Heart left ventricle (tissue), 13 donors: Measurements from ENCODE around the gene ETV6.

Source experiments
- CTCF ChIP-seq, 12 donors: fragments of 200-600 bp; sonication (generic) in 4 of 12; IDR thresholded peaks; one replicate each; pipeline versions ENCODE4 v1.5.0 to v1.8.0; 2018 to 2022; ENCODE audit warnings: antibody characterized with exemption in 12 of 12, mild to moderate bottlenecking in 5 of 12
- POLR2A ChIP-seq, 2 donors: fragments of 450-650 bp; IDR thresholded peaks; one replicate each; pipeline ENCODE4 v1.6.1; 2017; ENCODE audit warnings: antibody characterized with exemption in 2 of 2, mild to moderate bottlenecking in 2 of 2, moderate library complexity in 2 of 2
- donor health status: ischemic (EF 13 %, LVEDD 7.1; RV severe dilation, severe dysfunction).
- donor health status: DM: no; HTN: yes; CAD: no.
- donor health status: DM: no; HTN: no; CAD: no.
- donor health status: ischemic (EF 25% LVEDD 6.9; RV normal size, moderate dysfunction).
- donor health status: ischemic (EF 25% LVEDD 5.7; RV mildly dilated, moderate dysfunction).
- donor health status: ischemic (EF 35%, LVEDD 5.7; RV mildly dilated, moderate dysfunction).
- donor health status: nonischemic (EF 11% LVEDD 7.7; RV severe dilation, severe dysfunction).
- donor health status: DM: yes; HTN: yes; CAD: no.
- donor health status: PGD.
- donor health status: ischemic (EF 29% LVEDD 5.4; RV normal size, mild dysfunction).
- donor health status: nonischemic (EF 23%, LVEDD 6.1; RV moderate dilation, normal function).

DNA sequence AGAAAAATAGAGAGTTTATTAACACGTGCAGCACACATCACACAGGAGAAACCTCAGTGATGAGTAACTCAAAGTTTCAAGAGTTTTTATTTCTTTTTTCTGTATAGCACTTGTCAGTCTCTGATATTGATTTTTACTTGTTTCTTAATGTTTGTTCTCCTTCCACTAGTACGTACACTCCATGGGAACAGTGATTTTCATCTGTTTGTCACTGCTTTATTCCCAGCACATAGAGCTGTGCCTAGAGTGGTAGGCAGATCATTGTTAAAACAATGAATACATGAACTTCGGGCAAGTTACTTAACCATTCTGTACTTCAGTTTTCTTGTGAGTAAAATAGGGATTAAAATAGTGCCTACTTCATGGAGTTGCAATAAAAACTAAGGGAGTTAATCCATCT, 46.6 kb downstream of the ETV6 start:
- TF ChIP-seq POLR2A (IDR thresholded peaks at IDR 0.05) (no peak), CTCF (IDR thresholded peaks at IDR 0.05) (no peak)
